Gastroesophageal sphincter (tissue), 3 donors: Measurements from ENCODE around the gene DST.

Experiments
- POLR2AphosphoS5 ChIP-seq: sonication (generic); formaldehyde crosslinking; IDR thresholded peaks from one replicate; pipeline ENCODE4 v1.6.1; 2017; ENCODE audit warnings: antibody characterized with exemption
- TF ChIP-seq, protein P1 (sequence below), 4 experiments: fragments of 200-600 bp in 2 of 4; fragments of 450-650 bp in 2 of 4; sonication (generic) in 1 of 4; IDR thresholded peaks; one replicate each; pipeline ENCODE4 v1.5.1; 2017 to 2019; ENCODE audit warnings: antibody characterized with exemption in 4 of 4, mild to moderate bottlenecking in 2 of 4, moderate library complexity in 2 of 4

- TF ChIP-seq, protein P1, sequence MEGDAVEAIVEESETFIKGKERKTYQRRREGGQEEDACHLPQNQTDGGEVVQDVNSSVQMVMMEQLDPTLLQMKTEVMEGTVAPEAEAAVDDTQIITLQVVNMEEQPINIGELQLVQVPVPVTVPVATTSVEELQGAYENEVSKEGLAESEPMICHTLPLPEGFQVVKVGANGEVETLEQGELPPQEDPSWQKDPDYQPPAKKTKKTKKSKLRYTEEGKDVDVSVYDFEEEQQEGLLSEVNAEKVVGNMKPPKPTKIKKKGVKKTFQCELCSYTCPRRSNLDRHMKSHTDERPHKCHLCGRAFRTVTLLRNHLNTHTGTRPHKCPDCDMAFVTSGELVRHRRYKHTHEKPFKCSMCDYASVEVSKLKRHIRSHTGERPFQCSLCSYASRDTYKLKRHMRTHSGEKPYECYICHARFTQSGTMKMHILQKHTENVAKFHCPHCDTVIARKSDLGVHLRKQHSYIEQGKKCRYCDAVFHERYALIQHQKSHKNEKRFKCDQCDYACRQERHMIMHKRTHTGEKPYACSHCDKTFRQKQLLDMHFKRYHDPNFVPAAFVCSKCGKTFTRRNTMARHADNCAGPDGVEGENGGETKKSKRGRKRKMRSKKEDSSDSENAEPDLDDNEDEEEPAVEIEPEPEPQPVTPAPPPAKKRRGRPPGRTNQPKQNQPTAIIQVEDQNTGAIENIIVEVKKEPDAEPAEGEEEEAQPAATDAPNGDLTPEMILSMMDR (IDR thresholded peaks at IDR 0.05): no peak
- TF ChIP-seq POLR2AphosphoS5: no peak
These were observed 87.2 kb downstream of the DST start for GRCh38 chr6:56555438-56555872.
